ENCODE results near the gene MARK2. TPM values are rescaled to one million over a fixed set of nuclear protein-coding genes. Genes with fewer than 3 reads are reported as not detected.

The MARK2 gene
- total and polyA plus RNA-seq, 2 of the 8 experiments (the other 6 are each of a cell fraction or from before 2014, with no cell fraction given) = 19.3 to 58.5 TPM

DNA sequence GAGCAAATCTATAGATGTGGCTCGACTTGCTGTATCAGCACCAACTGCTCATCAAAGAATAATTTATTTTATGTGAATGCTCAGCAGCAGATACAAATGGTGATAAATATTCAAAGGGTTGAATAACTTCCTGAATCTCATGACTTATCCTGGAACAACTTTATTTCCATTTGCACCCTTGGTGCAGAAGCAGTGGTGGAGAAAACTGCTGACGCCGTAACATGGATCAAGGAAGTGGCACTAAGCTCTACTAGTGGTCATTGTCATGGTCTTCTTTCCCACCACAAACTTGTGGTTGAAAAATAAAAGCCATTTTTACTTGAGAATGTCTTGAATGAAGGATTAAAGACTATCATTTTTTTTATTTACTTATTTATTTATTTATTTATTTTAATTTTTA, 14.6 kb downstream of the MARK2 start:
- Histone ChIP-seq H3K9ac (replicated peaks in 1 of 4; ENCODE audit: extremely low read depth in 1 of 4, low read depth in 3 of 4, low read length in 3 of 4) (no peak overlapping the region), H3K27me3 (replicated peaks in 1 of 4; ENCODE audit: control insufficient read depth in 3 of 4, extremely low read depth in 1 of 4, insufficient read depth in 3 of 4, low read length in 3 of 4) (no peaks in the 10 kb centered on the region), H3K56ac (replicated peaks; ENCODE audit: insufficient read length, low read depth, low read length) (no peak overlapping the region), H3K4ac (replicated peaks; ENCODE audit: insufficient read length, low read depth, low read length) (no peak overlapping the region), H2BK5ac (ENCODE audit: low read depth, low read length) (no peak overlapping the region), H3K14ac (ENCODE audit: insufficient read length) (no peak overlapping the region), H3K23me2 (ENCODE audit: low read depth, low read length) (no peaks in the 10 kb centered on the region), H3K36me3 (ENCODE audit: control insufficient read depth in 2 of 4, insufficient read depth in 4 of 4, low read length in 3 of 4) (peaks cover 0 to 2% (median 1%) of the 10 kb centered on the region in 4 experiments; a peak in 2 of 8 replicates), H2BK120ac (replicated peaks; ENCODE audit: low read depth, low read length) (no peak overlapping the region), H3K27ac (ENCODE audit: low read depth, low read length) (no peak overlapping the region), H3K9me3 (ENCODE audit: insufficient read depth in 2 of 2, low read depth in 1 of 2, low read length in 1 of 2) (no peaks in the 10 kb centered on the region), H4K8ac (ENCODE audit: extremely low read depth, insufficient read depth, low read length) (no peak overlapping the region), H4K5ac (ENCODE audit: insufficient read length, low read depth, low read length) (no peak overlapping the region), H2BK20ac (ENCODE audit: low read length) (no peak overlapping the region), H3K79me1 (ENCODE audit: low read depth, low read length) (peaks cover 18% of the 10 kb centered on the region), H3K18ac (ENCODE audit: extremely low read depth, low read length) (no peak overlapping the region), H3K23ac (ENCODE audit: insufficient read length) (no peak overlapping the region), H2BK12ac (ENCODE audit: low read depth, low read length) (no peak overlapping the region), H3K4me1 (replicated peaks in 1 of 4; ENCODE audit: control insufficient read depth in 3 of 4, insufficient read depth in 4 of 4, low read length in 3 of 4) (peaks cover 0 to 5% (median 2%) of the 10 kb centered on the region in 4 experiments; a peak in 3 of 7 replicates), H4K91ac (replicated peaks; ENCODE audit: insufficient read length, low read length) (no peak overlapping the region), H4K20me1 (replicated peaks in 1 of 2; ENCODE audit: control insufficient read depth in 1 of 2, insufficient read depth in 2 of 2, low read length in 2 of 2) (peaks cover 0 to 3% of the 10 kb centered on the region in 2 experiments), H2AK5ac (ENCODE audit: low read depth, low read length) (no peak overlapping the region), H3K4me3 (ENCODE audit: extremely low read depth in 1 of 4, insufficient read depth in 2 of 4, low read depth in 3 of 4, low read length in 4 of 4) (no peak overlapping the region), H3K4me2 (ENCODE audit: insufficient read depth in 1 of 2, low read depth in 2 of 2, low read length in 2 of 2) (no peak overlapping the region), H3K79me2 (ENCODE audit: control insufficient read depth in 1 of 2, insufficient read depth in 2 of 2, low read length in 2 of 2) (peaks cover 13 to 77% of the 10 kb centered on the region in 2 experiments), H2BK15ac (ENCODE audit: low read length) (no peak overlapping the region), H2AFZ (ENCODE audit: low read length) (no peak overlapping the region)
- WGBS, 2 experiments (ENCODE audit: extremely low coverage in 1 of 2, insufficient coverage in 1 of 2, insufficient read length in 1 of 2, insufficient replicate concordance in 2 of 2, low coverage in 1 of 2, low lambda C conversion rate in 2 of 2, missing lambda C conversion rate in 1 of 2) = 95% methylated on average over 3 of the region's 3 CpGs; no CpG with 5 or more reads in 1 of the 2 experiments
- FAIRE-seq = no peak
- DNase-seq (ENCODE audit: low read depth in 1 of 2, low spot score in 2 of 2) = no peak
- ChIA-PET CTCF (ENCODE audit: partially characterized antibody) (interaction anchor here (1.4 kb wide), 1 partner anchor 48 kb away, joined by 4 read pairs; no protein-coding TSS in a partner anchor), POLR2A (ENCODE audit: partially characterized antibody) (interaction anchor here (1.6 kb wide), 1 partner anchor 53 kb away, joined by 4 read pairs; no protein-coding TSS in a partner anchor)
- TF ChIP-seq KDM1A (IDR thresholded peaks at IDR 0.05; ENCODE audit: borderline replicate concordance, low read length) (no peak), BRCA1 (IDR thresholded peaks at IDR 0.05; ENCODE audit: low read depth, low read length) (no peak), POU5F1 (IDR thresholded peaks at IDR 0.05; ENCODE audit: low read depth, low read length) (no peak), RFX5 (IDR thresholded peaks at IDR 0.05; ENCODE audit: borderline replicate concordance, low read depth, low read length) (no peak), JUN (IDR thresholded peaks at IDR 0.05; ENCODE audit: low read depth, low read length) (no peak), ZNF274 (IDR thresholded peaks at IDR 0.05; ENCODE audit: borderline replicate concordance, extremely low read depth, low read length) (no peak), CBX8 (IDR thresholded peaks at IDR 0.05; ENCODE audit: borderline replicate concordance, low read depth, low read length) (no peak), NANOG (IDR thresholded peaks at IDR 0.05; ENCODE audit: insufficient read depth, low read depth, low read length, poor library complexity, severe bottlenecking) (no peak), POLR2A (IDR thresholded peaks at IDR 0.05; ENCODE audit: control extremely low read depth in 1 of 2, low read depth in 2 of 2, low read length in 2 of 2) (no peak), HDAC2 (IDR thresholded peaks at IDR 0.05; ENCODE audit: borderline replicate concordance in 1 of 2, low read depth in 2 of 2, low read length in 2 of 2) (no peak)
- TF ChIP-seq, protein P1, sequence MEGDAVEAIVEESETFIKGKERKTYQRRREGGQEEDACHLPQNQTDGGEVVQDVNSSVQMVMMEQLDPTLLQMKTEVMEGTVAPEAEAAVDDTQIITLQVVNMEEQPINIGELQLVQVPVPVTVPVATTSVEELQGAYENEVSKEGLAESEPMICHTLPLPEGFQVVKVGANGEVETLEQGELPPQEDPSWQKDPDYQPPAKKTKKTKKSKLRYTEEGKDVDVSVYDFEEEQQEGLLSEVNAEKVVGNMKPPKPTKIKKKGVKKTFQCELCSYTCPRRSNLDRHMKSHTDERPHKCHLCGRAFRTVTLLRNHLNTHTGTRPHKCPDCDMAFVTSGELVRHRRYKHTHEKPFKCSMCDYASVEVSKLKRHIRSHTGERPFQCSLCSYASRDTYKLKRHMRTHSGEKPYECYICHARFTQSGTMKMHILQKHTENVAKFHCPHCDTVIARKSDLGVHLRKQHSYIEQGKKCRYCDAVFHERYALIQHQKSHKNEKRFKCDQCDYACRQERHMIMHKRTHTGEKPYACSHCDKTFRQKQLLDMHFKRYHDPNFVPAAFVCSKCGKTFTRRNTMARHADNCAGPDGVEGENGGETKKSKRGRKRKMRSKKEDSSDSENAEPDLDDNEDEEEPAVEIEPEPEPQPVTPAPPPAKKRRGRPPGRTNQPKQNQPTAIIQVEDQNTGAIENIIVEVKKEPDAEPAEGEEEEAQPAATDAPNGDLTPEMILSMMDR (IDR thresholded peaks at IDR 0.05; ENCODE audit: control extremely low read depth in 1 of 3, insufficient read depth in 1 of 3, low read depth in 1 of 3, low read length in 3 of 3) = no peak
